Stimulated activated CD8-positive, alpha-beta memory T cell treated with anti-CD3 and anti-CD28 coated beads, Interleukin-4, amount 100 ng/mL, for 24 hours (primary cell): ENCODE data around the gene CAVIN2.

Experiments used
- DNase-seq: peaks from one replicate; pipeline ENCODE4 v3.0.0-alpha.2; 2020; ENCODE audit warnings: low read depth

Gene CAVIN2, protein sequence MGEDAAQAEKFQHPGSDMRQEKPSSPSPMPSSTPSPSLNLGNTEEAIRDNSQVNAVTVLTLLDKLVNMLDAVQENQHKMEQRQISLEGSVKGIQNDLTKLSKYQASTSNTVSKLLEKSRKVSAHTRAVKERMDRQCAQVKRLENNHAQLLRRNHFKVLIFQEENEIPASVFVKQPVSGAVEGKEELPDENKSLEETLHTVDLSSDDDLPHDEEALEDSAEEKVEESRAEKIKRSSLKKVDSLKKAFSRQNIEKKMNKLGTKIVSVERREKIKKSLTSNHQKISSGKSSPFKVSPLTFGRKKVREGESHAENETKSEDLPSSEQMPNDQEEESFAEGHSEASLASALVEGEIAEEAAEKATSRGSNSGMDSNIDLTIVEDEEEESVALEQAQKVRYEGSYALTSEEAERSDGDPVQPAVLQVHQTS

DNA sequence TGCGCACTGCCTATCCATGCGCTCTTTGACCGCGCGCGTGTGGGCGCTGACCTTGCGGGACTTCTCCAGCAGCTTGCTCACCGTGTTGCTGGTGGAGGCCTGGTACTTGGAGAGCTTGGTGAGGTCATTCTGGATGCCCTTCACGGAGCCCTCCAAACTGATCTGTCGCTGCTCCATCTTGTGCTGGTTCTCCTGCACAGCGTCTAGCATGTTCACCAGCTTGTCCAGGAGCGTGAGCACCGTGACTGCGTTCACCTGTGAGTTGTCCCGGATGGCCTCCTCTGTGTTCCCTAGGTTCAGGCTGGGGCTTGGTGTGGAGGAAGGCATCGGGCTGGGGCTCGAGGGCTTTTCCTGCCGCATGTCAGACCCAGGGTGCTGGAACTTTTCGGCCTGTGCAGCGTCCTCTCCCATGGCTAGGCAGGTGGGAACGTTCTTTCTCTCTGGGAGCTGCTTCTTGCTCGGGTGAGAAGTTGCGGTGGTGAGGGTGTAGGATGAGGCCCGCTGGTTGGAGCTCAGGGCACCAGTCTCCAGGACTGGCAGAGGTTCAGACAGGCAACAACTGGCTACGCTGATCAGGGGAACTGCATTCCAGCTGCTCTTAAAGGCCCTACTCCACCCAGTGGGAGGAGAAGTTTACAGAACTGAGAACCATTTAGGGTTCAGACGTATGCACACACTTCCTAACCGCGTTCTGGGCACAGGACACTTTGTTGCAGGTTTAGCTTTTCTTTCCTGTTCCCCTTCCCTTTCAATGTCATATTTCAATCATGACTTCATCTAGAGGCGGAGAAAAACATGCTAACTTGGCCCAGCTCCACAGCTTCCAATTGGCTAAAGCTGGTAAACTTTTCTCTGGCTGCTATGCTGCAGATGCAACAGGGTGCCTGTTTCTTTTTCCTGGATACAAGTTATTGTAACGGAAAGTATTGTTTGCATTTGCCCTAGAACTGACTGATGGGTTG is at the start of gene CAVIN2:
Gene CAVIN2 (minus strand): TSS at position 574 of the 962 bp plus-strand sequence. CDS start 163 bp downstream, at position 411.
- DNase-seq: no peak

DNA sequence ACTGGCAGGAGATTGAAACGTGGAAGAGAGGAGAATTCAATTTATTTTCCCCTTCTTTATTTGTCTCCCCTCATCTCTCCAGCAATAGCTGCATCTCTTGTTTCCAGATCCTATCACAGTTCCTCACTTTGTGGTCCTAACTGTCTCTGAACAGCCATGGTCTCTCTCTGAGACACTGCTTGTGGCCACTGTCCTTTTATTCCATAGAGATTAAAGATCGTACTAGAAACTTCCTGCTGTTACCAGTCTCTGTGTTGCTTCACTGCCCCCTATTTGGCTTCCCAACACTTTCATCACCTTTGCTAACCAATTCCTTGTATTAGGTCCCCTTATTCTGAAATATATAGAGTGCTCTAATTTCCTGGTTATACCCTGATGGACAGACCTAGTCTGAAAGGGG is 48.9 kb upstream of the CAVIN2 start:
- no peak for DNase-seq

DNA sequence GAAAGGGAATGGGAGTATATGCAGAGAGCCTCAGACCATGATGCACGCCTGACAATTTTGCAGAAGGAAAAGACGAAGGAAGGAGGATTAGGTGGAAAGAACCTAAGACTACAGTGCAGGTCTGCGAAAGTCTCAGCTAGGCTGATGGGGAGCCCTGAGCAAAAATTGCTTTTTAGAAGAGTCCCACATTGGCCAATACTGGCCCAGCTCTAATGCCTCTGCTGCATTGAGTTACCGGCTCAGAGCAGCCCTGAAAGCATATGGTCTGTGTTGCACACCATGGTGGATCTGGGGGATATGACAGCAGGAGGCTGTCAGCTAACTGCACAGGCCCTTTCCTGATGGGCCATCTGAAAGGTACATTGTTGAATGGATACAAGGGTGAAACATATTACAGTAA is 48.3 kb upstream of the CAVIN2 start:
- no peak for DNase-seq

DNA sequence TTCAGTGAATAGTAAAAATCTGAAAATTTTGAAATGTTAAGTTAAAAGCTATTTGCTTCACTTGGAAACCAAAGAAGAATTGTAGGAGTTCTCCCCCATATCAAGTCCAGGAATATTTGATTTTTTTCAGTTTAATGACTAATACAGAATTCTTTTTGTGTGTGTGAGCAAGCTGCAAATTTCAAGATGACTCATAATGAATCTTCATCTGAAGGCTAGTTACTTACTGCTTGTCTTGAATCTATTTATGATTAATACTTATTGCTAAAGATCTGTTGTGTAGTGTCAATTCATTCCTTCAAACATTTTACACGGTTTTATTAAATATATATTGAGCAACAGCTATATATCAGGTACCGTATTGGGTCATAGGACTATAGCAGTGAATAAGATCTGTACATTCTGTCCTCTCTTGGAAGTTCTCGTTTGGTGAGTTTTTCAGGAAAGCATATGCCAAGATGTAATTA is 47.8 kb upstream of the CAVIN2 start:
- DNase-seq: no peak

DNA sequence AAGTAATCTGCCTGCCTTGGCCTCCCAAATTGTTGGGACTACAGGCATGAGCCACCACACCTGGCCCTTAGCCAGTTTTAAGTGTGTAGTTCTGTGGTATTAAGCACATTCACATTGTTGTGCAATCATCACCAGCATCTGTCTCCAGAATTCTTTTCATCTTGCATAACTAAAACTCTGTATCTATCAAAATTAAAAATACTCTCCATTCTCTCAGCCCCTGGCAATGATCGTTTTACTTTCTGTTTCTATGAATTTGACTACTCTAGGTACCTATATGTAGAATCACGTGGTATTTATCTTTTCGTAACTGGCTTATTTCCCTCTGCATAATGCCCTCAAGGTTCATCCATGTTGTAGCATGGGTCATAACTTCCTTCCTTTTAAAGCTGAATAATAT is 45.5 kb upstream of the CAVIN2 start:
- DNase-seq: no peak

DNA sequence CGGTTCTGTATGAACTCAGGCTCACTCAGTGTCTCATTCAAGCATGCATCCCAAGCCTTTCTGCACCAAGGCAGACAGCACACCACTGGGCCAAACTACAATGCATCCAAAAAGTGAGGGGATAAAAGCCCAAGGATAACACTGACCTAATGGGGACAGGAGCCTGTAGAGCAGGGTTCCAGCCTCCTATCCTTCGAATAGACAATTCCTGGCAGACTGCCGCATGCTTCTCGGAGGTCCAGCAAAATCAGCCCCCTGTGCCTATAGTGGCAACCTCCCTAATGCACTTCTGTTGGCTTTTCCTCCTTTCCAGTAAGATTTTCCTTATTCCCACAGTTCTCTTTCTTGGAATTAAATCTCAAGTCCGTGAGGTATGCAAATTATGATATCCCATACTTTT is 44.8 kb upstream of the CAVIN2 start:
- no peak for DNase-seq

DNA sequence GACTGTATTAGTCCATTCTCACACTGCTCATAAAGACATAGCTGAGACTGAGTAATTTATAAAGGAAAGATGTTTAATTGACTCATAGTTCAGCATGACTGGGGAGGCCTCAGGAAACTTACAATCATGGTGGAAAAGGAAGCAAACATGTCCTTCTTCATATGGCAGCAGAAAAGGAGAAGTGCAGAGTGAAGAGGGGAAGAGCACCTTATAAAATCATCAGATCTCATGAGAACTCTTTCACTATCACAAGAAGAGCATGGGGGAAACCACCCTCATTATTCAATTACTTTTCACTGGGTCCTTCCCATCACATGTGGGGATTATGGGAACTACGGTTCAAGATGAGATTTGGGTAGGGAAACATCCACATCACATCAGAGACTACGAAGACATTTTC is 43.0 kb upstream of the CAVIN2 start:
- DNase-seq: no peak

DNA sequence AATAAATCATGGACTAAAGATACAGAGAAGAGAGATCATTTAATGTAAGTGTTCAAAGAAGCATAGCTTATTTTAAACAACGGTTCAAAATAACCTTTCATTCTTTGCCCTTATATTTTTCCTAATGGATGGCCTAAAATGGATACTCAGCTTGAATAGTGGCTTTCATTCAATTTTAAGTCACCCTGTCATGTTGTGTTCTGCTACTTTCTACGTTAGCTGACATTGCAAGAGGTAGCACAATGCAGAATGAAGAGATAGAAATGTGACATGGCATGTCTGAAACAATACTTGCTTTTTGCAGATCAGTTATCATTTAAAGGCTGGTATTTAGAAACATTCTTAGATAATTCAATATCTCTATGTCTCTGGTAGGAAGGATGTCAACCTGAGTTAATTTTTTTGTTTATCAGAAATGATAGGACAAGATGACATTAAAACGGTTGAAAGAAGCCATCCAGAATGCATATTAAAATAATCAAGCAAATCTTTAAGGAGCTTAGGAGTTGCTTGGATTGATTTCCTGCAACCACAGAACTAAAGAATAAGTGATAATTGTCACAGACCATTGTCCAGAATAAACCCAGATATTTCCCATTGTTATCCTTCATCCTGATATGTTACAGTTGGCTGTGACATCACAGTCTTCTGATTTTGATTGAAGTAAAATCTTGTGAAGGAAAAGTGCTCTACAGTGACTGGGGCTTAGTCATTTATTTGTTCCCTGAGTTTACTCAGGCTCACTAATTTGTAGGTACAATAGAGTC is 41.7 kb upstream of the CAVIN2 start:
- no peak for DNase-seq

DNA sequence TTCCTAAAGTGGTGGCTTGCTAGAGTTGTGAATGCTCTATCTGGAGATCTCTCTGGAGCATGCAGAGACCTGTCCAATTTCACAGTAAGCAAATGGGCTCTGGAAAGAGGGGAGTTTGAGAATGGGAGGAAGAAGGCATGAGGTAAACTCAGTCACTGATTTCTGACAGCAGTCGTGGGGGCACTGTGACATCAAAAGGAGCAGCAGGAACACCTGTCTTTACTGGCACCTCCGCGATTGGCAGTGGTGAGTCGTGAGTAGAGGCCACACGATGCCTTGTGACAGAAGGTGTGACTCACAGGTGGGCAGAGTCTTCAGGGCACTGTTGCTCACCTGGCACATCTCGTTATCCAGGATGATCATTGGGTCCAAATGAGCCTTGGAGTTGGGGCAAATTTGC is 38.8 kb upstream of the CAVIN2 start:
- DNase-seq: no peak

DNA sequence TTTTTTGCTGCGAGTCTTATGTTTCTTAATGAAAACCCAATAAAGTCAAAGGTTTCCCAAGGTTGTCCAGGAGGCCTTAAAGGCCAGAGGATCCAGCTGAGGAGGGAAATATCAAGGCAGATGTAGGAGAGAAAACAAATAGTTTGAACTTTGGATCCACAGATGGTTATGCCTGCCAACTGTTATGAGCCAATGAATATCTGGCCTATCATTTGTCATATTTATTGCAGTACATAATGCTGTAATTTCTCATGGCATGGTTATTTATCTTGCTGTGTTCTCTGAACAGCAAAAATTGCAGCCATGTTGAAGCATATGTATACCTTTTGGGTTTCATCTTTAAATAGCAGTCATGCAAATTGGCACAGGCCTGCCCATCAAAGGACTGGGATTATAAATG is 38.2 kb upstream of the CAVIN2 start:
- no peak for DNase-seq

DNA sequence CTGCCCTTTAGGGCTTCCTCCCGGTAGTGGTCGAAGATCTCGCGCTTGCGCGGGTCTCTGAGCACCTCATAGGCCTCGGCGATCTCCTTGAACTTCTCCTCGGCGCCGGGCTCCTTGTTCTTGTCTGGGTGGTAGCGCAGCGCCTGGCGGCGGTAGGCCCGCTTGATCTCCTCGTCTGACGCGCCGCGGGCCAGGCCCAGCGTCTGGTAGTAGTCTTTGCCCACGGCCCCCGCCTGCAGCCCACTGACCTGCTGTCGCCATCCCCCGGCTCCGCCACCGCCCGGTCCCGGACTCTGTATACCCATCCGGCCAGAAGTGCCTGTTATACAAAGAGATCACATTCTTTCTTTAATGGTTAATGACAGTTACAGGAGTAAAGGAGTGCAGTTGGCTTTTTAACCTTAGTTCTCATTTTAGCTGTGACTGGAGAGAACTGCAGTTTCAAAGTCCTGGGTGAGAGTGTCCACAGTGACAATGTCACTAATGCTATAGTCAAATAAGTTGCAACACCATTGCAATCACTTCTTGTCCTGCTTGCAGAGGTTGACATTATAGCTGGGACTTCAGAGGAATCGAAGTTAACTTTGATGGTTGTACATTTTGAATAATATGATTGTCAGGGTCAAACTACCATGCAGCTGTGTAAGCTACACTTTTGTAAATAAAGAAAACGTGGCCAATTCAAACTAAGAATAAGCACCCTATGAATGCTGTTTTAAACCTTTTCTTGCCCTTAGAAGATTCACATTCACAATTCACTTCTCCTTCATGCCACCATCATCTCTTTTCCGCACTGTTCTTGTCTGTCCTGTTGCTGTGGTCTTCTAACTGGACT is 35.3 kb upstream of the CAVIN2 start:
- DNase-seq: no peak

DNA sequence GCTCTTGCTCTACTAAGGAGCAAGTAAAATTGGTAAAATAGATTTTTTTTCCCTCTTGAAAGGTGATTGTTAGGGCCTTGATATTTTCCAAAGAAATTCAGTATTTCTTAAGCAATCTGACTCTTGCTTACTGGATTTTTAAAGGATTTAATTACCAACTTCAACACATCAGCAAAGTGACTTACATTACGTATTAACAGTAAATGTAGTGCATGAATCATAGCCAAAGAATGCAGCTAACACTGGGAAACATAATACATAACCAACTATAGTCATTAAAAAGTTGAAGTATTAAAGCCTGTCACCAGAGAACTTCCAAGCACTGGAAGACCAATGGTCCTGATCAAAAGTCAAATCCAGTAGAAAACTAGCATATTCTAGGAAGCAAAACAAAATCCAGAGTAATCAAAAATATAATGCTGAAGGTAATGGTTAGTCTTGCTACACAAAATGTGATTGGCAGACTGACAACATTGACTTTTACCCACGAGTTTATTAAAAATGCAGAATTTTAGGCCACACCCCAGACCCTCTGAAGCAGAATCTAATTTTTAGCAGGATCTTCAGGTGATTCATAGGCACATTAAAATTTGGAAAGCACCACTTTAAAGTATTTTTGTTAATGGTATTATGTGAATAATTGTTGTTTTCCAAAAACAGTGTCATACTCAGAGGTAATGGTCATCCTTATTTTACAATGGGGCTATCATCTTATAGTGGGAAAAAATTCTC is 31.8 kb upstream of the CAVIN2 start:
- no peak for DNase-seq

DNA sequence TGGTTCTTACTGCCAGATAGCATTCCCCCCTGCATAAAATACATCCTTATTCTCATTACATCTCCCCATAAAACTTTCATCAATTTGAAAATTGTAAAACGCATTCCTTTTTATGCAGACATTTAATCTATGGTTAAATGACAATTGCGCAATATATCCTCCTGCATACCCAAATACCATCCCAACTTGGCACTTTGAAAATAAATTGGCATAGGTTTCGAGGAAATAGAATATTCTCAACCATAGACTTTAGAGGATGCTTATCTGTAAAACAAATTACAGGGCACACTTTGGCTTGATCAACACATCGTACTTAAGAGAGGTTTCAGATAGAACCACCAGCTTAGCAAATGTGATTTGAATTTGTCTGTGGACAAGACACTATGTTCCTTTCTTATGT is 31.0 kb upstream of the CAVIN2 start:
- no peak for DNase-seq

DNA sequence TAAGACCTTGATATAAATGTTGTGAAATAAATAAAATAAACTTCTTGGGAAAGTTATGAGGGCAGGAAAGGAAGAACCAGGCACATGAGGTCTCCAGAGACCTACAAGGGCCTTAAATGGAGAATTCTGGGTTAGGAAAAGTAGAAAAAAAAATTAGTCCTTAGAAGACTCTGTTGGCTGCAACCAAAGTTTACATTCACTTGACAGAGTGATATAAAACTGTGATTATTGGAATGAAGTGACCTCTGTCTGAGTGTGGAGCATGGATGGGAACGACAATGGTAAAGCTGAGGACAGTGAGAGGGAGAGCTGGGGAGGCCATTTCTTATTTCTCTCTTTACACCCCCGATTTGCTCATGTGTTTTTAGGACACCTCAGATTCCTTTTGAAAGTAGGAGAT is 29.0 kb upstream of the CAVIN2 start:
- DNase-seq: no peak

DNA sequence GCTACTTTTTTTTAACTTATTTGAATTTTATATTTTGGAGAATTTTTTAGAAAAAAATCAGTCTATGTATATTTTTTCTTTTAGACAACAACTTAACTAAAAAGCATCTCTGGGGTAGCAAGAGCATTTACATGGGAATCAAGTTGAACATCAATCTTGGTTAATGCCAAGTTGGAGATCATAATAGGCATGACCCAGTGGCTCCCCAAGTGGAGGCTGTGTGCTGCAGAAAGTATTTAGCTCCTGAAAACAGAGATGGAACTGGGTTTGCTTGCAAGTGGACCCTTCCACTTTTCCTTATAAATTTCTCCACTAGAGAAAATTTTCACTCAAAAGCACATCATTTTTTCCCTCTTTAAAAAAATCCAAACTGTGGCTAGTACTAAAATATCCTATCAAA is 23.9 kb upstream of the CAVIN2 start:
- DNase-seq: no peak

DNA sequence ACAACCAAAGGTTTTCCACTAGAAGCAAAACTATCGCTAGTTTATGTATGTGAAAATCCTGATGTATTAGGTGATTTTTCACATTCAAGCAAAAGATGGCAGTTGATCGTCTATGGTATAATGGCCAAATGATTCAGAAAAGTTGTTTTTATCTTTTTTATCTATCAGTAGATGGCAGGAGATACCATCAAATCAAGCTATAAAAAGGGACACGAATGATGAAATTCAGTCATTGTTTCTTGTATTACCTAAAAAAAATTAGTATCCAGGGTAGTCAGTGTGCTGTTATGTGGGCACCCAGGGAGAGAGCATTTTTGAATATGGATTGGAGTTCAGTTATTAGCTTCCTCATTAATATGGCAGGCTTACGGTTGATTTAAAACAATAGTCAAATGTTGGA is 22.9 kb upstream of the CAVIN2 start:
- no peak for DNase-seq

DNA sequence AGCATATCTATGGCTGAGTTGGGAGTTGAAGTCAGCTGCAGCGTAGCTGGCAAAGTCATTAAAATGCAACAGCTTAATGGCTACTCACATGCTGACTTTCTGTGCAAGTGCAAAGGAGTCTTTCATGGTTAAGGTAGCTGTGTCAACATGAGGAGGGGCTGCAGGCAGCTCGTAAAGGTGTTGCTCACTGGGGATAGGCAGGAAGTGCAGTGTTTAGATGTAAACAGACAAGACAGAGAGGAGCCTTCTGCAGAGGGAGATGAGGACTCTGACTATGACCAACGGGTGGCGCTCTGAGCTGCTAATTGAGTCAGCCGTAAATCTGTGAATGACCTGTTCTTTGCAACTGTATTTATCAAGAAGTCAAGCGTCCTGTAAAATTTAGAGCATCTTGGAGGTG is 22.3 kb upstream of the CAVIN2 start:
- no peak for DNase-seq

DNA sequence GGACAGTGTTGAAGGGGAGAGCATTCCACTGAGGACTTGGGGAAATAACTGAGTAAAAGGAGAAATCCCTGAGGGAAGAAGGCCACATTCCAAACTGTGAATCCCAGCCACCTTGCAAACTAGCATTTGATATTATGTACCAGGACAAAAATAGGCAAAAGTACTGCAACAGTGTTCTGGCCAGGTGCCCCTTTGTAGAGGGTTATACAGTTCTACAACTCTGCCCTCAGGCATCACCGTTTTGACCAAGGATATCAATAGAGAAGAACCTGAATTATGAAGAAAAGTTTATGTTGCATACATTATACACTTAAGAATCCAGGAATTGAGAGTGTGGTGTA is 20.6 kb upstream of the CAVIN2 start:
- DNase-seq: no peak

DNA sequence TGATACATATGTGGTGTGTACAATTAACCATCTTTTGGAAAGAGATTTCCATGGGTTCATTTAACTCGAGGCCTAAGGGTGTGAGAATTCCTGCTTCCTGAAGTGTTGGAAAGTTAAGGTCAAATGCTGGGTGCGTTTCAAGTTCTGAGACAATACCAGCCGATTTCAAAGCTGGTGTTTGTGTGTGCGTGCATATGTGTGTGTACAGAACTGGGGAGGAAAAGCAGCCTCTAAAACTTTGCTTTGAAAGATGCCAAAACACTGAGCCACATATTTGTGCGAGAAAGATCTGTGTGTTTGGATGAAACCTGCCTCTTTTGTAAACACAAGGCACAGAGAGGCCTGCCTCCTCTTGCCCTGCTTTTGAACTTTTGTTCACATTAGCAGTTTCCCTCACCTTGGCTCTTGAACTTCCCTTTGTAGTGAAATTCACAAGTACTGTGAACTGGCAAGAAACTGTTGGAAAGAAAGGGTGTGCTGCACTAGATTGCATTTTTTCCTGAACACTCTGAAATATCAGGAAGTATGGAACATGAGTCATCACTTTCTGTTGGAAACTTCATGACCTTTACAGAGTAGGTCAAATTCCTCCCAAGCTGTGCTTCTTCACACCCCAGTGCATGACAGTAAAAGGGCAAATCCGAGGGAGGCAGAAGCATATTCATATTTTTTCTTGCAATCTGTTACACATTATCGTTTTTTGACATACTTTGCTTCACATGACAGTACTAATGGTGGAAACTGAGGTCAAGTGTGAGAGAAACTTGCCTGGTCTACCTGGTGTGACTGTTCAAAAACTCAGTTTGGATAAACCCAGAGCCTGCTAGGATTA is 20.0 kb upstream of the CAVIN2 start:
- no peak for DNase-seq

DNA sequence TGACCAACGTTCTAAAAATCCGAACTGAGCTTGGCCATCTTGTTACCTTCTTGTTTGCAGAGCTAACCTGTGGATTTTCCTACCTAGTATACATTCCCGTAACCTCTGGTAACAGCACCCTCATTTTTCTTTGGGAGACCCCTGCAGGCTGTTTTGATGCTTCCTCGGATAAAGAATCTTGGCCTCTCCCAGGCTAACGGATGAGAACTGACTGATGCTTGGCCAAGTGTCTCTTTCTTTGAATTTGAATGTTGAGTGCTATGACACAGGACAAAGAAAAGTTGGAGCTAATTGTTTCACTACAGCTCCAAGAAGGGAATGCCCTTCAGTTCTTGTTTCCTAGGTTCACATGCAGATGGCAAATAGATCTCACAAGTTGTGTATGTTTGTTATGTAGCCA is 19.3 kb upstream of the CAVIN2 start:
- DNase-seq: no peak
